ENCODE data around the gene SLC12A5. TPM values are rescaled to one million over a fixed set of nuclear protein-coding genes. Genes with fewer than 3 reads are reported as not detected.

Gene SLC12A5
- total RNA-seq, 1 donor from 2014 or later: not detected

- peaks cover 50% of the 10 kb centered on the region for H3K27me3 Mint-ChIP-seq (ENCODE audit: unreplicated experiment)
- no peaks in the 10 kb centered on the region for H3K9me3 Mint-ChIP-seq (ENCODE audit: unreplicated experiment)
- no peak for DNase-seq (ENCODE audit: extremely low spot score, unreplicated experiment)
- no peak for TF ChIP-seq CTCF (IDR thresholded peaks at IDR 0.05)
- H3K4me3 Mint-ChIP-seq (ENCODE audit: unreplicated experiment): no peak overlapping the region
- H3K4me1 Mint-ChIP-seq (ENCODE audit: unreplicated experiment): no peaks in the 10 kb centered on the region
- no peak overlapping the region for H3K27ac Mint-ChIP-seq (ENCODE audit: unreplicated experiment)
- H3K36me3 Mint-ChIP-seq (ENCODE audit: unreplicated experiment): no peaks in the 10 kb centered on the region
Observed at GRCh38 chr20:46002008-46002407, 27.0 kb upstream of the SLC12A5 start.

- peaks cover 5% of the 10 kb centered on the region for H3K4me1 Mint-ChIP-seq (ENCODE audit: unreplicated experiment)
- TF ChIP-seq CTCF (IDR thresholded peaks at IDR 0.05): no peak
- H3K9me3 Mint-ChIP-seq (ENCODE audit: unreplicated experiment): no peaks in the 10 kb centered on the region
- H3K4me3 Mint-ChIP-seq (ENCODE audit: unreplicated experiment): no peak overlapping the region
- no peak overlapping the region for H3K27ac Mint-ChIP-seq (ENCODE audit: unreplicated experiment)
- H3K36me3 Mint-ChIP-seq (ENCODE audit: unreplicated experiment): no peaks in the 10 kb centered on the region
- H3K27me3 Mint-ChIP-seq (ENCODE audit: unreplicated experiment): peaks cover 41% of the 10 kb centered on the region
- no peak for DNase-seq (ENCODE audit: extremely low spot score, unreplicated experiment)
Observed at GRCh38 chr20:46004187-46004586, 24.8 kb upstream of the SLC12A5 start.

- H3K27ac Mint-ChIP-seq (ENCODE audit: unreplicated experiment): no peak overlapping the region
- DNase-seq (ENCODE audit: extremely low spot score, unreplicated experiment): no peak
- H3K9me3 Mint-ChIP-seq (ENCODE audit: unreplicated experiment): no peaks in the 10 kb centered on the region
- H3K4me3 Mint-ChIP-seq (ENCODE audit: unreplicated experiment): no peak overlapping the region
- peaks cover 33% of the 10 kb centered on the region for H3K27me3 Mint-ChIP-seq (ENCODE audit: unreplicated experiment)
- H3K4me1 Mint-ChIP-seq (ENCODE audit: unreplicated experiment): peaks cover 5% of the 10 kb centered on the region
- TF ChIP-seq CTCF (IDR thresholded peaks at IDR 0.05): no peak
- H3K36me3 Mint-ChIP-seq (ENCODE audit: unreplicated experiment): no peaks in the 10 kb centered on the region
Observed at GRCh38 chr20:46004889-46005473, 24.0 kb upstream of the SLC12A5 start.

GRCh38 chr20:46006022-46006705, 22.9 kb upstream of the SLC12A5 start:
- no peak overlapping the region for H3K27ac Mint-ChIP-seq (ENCODE audit: unreplicated experiment)
- TF ChIP-seq CTCF (IDR thresholded peaks at IDR 0.05): no peak
- H3K27me3 Mint-ChIP-seq (ENCODE audit: unreplicated experiment): peaks cover 26% of the 10 kb centered on the region
- H3K4me3 Mint-ChIP-seq (ENCODE audit: unreplicated experiment): no peak overlapping the region
- no peak for DNase-seq (ENCODE audit: extremely low spot score, unreplicated experiment)
- H3K9me3 Mint-ChIP-seq (ENCODE audit: unreplicated experiment): no peaks in the 10 kb centered on the region
- H3K36me3 Mint-ChIP-seq (ENCODE audit: unreplicated experiment): no peaks in the 10 kb centered on the region
- H3K4me1 Mint-ChIP-seq (ENCODE audit: unreplicated experiment): peaks cover 5% of the 10 kb centered on the region

- peaks cover 5% of the 10 kb centered on the region for H3K4me1 Mint-ChIP-seq (ENCODE audit: unreplicated experiment)
- no peak overlapping the region for H3K4me3 Mint-ChIP-seq (ENCODE audit: unreplicated experiment)
- no peak for DNase-seq (ENCODE audit: extremely low spot score, unreplicated experiment)
- no peak overlapping the region for H3K27ac Mint-ChIP-seq (ENCODE audit: unreplicated experiment)
- peaks cover 25% of the 10 kb centered on the region for H3K27me3 Mint-ChIP-seq (ENCODE audit: unreplicated experiment)
- no peak for TF ChIP-seq CTCF (IDR thresholded peaks at IDR 0.05)
- no peaks in the 10 kb centered on the region for H3K9me3 Mint-ChIP-seq (ENCODE audit: unreplicated experiment)
- no peaks in the 10 kb centered on the region for H3K36me3 Mint-ChIP-seq (ENCODE audit: unreplicated experiment)
Observed at GRCh38 chr20:46006964-46007363, 22.1 kb upstream of the SLC12A5 start.

Data from osteocyte (in vitro differentiated cells).